GM21529 (cell line): ENCODE measurements around the gene CNGA1.
"Not testable (repeated sequence)": the region's sequence is repeated elsewhere in the genome, so short reads cannot be mapped to it uniquely, and the experiment has no call there.

ENCODE experiments used
- ATAC-seq: cut with Tn5 transposase; IDR thresholded peaks from one replicate; pipeline ENCODE4 v1.9.1; 2021; ENCODE audit not compliant: unreplicated experiment

Gene CNGA1

DNA sequence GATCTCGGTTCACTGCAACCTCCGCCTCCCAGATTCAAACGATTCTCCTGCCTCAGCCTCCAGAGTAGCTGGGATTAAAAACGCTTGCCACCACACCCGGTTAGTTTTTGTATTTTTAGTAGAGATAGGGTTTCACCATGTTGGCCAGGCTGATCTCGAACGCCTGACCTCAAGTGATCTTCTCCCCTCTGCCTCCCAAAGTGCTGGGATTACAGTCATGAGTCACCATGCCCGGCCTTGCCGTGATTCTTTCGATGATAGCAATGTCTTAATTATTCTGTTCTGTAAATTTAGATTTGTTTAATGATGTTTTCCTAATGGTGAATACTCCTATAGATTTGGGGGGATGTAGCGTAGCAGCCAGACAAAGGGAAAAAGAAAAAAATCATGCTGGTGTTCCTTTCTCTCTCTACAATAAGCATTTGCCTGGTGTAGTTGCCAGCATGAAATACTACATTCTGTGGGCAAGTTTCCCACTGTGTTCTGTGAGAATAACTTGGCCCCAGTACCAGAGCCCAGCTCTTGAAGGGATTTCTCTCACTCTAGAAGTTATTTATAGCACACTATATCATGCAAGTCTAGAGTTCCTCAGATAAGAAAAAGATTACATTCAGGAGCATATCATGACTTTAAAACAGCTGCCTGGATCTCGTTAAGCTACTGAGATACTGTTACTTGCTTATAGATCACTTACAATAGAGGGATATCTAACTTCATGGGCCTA, 15.5 kb upstream of the CNGA1 start:
- no peak for ATAC-seq

DNA sequence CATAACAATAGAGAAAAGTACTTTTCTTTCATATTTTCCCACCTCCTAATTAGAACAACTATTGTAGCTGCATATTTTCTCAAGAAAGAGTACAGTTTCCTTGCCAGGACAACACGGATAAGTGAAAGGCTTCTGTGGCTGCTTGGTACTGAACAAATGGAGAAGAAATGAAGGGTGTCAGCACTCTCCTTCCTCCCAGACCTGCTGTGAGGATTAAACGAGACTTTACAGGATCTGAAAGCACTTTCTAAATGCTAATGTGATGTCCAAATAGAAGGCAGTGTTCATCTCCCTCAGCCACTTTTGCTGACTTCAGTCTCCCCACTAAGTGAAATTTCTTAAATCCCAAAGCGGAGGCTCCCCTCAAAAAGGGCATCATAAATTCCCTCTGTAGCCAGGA, 14.0 kb upstream of the CNGA1 start:
- no peak for ATAC-seq

DNA sequence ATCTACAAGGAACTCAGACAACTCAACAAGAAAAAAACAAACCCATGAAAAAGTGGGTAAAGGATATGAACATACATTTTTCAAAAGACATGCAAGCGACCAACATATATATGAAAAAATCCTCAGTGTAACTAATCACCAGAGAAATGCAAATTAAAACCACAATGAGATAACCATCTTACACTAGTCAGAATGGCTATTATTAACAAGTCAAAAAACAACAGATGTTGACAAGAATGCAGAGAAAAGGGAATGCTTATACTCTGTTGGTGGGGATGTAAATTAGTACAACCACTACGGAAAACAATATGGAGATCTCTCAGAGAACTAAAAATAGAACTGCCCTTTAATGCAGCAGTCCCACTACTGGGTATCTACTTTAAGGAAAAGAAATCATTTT, 12.2 kb upstream of the CNGA1 start:
- peak; percentile 66 for ATAC-seq

DNA sequence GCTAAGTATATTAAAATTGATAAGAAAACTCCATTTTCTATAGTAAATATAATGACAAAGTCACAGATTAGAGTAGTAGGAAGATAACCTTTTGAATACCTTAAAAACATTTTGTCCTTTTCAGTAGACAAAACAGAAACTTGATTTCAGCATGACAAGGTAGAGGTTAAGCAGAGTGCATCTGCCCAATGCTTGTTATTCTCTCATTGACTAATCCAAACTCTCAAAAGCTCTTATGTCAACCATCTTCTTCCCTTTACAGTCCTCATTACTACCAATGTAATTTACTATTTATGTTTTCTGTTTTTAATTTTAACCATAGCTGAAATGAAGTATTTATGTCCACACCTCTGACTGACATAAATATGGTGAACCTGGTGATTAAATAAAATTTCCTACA, 11.2 kb upstream of the CNGA1 start:
- peak; percentile 77 for ATAC-seq

DNA sequence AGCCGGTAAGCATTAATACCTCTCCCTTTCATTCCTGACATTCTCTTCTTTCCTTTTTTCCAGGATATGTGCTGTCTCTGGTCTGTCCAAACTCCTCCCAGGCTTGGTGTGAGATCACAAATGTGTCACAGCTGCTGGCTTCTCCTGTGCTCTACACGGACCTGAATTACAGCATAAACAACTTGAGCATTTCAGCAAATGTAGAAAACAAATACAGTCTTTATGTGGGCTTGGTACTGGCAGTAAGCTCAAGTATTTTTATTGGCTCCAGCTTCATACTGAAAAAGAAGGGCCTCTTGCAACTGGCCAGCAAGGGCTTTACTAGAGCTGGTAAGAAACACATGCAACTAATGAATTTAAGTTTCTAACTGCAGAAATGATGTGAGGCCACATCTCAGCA, 8.5 kb upstream of the CNGA1 start:
- no peak for ATAC-seq

DNA sequence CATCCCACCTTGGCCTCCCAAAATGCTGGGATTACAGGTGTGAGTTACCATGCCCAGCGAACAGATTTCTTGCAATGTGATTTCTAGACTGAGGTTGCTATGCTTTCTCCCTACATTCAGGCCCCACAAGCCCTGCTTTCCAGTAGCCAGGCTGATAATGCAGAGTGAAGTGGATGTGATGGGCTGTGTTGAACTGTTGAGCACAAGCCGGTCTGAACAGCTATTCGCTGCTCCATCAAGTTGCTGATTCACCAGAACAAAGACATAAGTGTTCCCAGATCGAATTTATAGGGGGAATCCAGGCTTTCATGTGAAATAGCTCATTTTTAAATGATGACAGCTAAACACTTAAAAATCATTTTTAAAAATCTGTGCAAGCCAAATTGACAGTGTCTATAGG, 8.0 kb upstream of the CNGA1 start:
- ATAC-seq, result no peak

DNA sequence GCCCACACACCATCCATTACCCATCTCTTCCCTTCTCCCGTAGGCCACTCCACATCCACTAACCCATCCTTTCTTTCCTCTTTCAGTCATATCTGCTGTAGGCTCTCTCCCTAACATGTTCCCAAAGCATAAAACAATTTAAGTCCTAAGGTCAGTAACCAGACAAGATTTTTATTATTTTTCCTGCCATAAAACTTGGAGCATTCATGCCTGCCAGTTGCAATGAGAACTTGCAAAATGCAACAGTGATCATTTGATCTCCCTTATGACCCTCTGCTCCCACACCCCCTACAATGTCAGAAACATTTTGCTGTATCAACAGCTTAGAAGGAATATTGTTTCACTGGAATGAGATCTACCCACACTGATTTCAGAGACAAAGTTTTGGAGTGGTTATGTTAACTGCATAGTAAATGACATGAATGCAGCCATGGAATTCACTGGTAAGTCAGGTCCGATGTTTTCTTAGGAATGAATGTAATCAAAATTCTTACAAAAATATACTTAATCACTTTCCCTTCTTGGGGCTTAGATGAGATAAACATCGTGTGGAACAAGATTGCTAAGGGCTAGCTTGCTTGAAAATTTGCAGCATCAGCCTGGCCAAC, 5.8 kb upstream of the CNGA1 start:
- ATAC-seq, result no peak

DNA sequence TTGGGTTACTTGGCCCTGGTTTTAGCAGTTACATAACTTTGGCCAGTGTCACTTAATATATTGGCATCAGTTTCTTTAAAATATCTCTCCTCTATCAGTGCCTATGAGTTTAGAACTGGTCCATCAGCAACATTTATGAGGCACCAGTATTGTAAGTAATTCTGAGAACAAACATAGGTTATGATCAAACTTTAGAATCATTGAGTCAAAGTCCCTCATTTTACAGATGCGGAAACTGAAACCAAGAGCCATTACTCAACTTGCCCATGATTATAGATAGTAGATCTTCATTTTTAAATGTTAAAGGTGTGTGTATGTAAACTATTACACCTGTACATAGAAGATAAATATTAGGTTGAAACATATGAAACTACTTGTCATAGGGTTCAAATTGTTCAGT, 4.6 kb upstream of the CNGA1 start:
- ATAC-seq, result no peak

DNA sequence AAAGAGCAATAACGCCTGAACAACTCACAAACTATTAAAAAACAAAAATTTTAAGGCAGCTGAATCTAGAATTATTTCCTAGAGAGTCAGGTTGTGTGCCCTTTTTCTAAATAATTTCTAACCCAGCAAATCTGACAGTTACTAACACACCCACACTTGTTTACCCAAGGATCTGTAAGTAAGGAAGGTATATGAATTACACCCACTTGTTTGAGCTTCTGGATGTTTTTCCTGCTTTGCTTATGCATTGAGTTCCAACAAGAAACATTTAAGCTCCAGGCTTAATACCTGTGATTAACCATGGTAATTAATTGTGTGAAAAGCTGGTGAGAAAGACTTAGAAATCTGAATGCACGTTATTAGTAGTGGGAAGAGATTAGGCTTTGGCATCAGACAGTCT, 1.6 kb upstream of the CNGA1 start:
- no peak for ATAC-seq

DNA sequence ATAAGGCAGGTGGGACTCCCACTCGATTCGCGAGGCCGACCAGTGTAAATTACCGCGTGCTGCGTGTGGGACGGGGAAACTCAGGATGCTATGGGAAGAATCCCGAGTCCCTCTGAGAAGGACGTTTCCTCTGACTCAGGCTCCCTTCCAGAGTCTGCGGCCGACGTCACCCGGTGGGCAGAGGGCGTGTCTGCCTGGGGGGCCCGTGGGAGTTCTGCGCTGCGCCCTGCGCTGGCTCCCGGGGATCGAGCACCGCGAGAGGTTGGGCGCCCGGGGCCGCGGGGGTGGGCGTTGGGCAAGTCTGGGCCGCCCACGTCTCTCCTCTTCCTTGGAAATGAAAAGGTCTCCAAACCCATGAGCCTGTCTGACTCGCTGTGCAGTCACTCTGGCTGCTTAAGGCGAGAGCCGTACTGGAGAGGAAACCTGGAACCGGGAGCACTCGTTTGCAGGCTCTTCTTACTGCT, 659 bp upstream of the CNGA1 start:
- no peak for ATAC-seq

DNA sequence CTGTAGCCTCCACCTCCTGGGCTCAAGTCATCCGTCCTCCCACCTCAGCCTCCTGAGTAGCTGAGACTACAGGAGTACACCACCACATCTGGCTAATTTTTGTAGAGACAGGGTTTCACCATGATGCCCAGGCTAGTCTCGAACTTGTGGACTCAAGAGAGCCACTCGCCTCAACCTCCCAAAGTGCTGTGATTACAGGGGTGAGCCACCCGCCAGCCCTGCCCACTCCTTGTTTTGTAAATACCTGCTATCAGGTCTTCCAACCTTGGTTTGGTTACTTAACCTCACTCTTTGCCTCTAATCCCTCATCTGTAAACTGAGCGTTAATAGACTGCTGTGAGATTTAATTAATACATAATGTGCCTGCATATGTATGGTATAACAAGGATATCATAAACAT, 803 bp downstream of the CNGA1 start:
- ATAC-seq, result no peak

DNA sequence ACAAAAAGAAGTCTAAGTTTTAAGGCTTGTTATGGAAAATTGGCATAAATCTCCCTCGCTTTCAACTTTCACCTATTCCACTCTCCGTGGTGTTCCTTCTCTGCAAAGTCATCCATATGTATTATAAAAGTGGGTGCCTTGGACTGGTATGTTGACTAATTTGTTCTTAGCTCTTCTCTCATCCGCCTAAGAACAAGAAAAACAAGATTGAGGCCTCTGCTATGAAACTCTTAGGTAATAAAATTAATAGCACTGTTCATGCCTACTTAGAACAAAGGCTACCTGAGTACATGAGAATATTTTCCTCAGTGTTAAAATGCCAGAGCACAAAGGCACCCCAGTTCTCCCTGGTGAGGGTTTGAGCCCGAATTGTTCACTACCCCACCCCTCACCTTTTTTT, 1.3 kb downstream of the CNGA1 start:
- ATAC-seq, result no peak

DNA sequence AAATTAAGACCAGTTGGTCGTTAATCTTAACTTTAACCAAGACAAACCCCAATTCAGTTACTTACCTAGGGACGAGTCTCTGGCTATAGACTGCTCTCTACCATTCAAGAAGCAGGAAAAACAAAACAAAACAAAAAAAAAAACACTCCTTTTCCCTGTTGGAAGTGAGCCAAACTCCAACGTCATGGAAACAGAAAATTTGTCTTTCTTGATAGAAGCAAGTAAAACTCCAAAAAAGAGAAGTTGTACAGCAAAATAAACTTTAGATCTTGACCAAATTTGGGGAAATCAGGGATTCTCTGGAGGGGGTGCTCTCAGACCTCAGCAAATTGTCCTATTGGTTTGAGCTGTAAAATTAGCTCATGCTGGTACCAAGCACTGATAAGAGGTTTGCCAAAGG, 3.7 kb downstream of the CNGA1 start:
- no peak for ATAC-seq

DNA sequence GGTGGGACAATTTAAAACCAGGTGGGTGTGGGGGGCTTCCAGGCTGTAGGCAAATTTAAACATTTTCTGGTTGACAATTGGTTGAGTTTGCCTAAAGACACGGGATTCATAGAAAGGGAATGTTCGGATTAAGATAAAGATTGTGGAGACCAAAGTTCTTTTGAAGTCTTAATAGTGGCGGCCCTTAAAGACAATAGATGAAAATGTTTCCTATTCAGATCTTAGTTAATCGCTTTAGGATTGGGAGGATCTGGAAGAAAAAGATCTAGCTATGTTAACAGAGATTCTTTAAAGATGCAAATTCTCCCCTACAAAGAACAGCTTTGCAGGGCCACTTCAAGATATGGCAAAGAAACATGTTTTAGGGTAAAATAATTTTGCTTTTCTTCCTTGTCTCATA, 4.8 kb downstream of the CNGA1 start:
- no peak for ATAC-seq

DNA sequence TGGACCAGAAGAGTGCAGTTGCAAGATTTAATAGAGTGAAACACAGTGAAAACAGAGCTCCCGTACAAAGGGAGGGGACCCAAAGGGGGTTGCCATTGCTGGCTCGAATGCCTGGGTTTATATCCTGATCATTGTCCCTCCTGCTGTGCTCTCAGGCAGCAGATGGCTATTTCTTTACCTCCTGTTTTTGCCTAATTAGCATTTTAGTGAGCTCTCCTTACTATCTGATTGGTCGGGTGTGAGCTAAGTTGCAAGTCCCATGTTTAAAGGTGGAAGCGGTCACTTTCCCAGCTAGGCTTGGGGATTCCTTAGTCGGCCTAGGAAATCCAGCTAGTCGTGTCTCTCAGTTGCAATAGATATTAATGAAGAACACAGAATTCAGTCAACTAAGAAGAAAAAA, 5.6 kb downstream of the CNGA1 start:
- ATAC-seq, result not testable (repeated sequence)

DNA sequence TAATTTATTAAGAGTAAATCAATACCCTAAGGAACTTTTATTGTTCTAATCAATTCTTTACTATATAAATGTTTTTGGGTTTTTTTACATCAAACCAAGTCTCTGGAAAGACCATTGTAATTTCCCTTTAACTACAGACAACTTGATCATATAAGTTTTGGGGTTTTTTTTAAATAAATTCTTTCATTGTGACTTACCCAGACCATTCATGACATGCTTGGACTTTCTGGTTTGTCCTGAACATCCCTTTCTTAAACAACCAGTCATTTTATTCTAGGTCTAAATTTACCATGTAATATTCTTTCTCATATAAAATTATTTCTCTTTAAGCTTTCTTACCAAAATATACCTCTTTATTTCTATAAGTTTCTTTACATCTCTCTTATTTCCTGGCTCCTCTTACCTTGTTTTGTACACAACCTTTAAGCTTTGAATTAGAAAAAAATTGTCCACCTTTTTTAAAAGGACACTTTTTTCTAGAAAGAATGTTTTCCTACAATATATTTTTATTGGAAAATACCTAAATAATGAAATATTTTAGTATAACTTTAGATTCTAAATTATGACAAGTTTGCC, 8.4 kb downstream of the CNGA1 start:
- ATAC-seq, result no peak

DNA sequence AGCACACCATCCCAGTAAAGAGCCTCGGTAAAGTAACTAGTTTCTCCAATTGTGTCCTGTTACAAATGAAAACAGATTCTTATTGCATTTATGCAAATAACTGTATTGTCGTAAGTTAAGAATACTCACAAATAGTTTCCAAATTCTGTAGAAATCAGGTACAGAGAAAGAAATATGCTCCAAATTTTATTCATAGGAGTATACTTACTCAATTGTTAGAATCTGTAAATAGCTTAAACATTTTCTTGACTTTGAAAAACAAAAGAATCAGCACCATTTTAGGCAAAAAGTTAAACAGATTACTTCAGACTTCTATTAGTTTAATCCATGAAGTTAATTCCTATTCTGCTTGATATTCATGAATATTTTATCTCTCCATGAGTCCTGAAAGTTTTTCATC, 10.7 kb downstream of the CNGA1 start:
- no peak for ATAC-seq

DNA sequence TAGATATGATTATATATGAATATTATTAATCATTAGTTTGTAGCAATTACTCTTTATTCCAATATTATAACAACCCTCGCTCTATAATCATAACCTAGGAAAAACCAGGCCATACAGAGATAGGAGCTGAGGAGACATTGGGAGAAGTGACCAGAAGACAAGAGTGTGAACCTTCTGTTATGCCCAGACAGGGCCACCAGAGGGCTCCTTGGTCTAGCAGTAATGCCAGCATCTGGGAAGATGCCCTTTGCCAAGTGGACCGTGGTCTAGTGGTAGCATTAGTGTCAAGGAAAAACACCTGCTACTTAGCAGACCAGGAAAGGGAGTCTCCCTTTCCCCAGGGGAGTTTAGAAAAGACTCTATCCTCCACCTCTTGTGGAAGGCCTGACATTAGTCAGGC, 12.9 kb downstream of the CNGA1 start:
- not testable (repeated sequence) for ATAC-seq

DNA sequence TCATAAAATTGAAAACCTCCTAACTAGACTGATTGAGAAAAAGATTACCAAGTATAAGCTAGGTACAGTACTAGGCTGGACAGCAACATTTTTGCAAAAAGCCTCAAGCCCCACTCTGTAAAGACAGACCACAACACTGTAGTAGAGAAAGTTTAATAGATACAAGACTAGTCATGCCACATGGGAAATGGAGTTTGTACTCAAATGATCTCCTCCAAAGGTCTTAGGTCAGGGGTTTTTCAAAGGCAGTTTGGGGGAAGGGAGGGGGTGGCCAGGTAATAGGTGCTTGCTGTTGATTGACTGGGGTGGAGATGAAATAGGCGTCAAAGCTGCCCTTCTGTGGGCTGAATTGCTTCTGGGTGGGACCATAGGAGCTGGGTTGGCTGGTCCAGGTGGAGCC, 14.2 kb downstream of the CNGA1 start:
- no peak for ATAC-seq

DNA sequence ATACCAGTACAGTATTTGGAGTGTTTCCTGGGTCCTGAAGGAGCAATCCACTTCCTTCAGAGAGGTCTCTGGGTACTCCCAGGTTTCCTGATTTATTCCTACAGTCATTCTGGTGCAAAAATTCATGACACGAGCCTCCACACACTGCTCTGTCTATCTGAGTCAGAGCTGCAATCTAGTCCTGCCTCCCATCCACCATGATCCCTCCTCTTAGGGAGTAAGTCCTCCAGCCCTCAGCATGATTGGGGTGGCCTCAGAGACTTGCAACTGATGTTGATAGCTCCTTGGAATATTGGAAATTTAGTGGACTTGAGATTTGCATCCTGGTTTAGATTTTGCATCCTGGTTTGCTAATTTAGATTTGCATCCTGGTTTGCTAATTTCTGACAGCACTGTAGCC, 20.5 kb downstream of the CNGA1 start:
- ATAC-seq, result no peak

DNA sequence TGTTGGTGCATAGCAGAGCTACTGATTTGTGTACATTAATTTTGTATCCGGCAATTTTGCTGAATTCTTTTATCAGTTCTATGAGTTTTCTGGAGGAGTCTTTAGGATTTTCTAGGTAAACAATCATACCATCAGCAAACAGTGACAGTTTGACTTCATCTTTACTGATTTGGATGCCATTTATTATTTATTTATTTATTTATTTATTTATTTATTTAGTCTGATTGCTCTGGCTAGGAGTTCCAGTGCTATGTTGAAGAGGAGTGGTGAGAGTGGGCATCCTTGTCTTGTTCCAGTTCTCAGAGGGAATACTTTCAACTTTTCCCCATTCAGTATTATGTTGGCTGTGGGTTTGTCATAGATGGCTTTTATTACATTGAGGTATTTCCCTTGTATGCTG, 24.0 kb downstream of the CNGA1 start:
- not testable (repeated sequence) for ATAC-seq

DNA sequence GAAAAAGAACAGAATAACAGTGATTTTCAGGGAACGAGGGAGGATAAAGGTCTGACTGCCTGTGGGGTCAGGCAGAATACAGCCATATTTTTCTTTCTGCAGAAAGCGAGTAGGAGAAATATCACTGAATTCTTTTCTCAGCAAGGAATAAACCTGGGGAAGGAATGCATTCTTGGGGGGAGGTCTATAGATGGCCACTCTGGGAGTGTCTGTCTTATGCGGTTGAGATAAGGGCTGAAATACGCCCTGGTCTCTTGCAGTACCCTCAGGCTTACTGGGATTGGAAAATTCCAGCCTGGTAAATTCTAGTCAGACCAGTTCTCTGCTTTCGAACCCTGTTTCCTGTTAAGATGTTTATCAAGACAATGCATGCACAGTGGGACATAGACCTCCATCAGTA, 26.3 kb downstream of the CNGA1 start:
- no peak for ATAC-seq

DNA sequence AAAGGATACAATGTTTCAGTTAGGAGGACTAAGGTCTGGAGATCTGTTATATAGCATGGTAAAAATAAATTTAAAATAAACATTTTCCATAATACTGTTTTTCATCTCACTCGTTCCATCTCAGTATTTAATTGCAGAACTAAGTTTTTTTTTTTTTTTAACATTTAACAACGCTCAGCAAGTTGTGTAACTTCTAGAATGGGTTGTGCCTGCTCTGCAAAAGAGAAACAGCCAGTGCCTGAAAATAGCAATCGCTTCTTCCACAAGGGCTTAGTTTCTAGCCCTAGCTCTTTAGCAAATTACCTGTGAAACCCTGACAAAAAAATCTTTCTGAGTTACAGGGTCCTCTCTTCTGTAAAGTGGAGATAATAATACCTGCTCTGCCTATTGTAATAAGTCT, 41.9 kb downstream of the CNGA1 start:
- ATAC-seq, result no peak
